Measurements from ENCODE around the gene TGIF2. TPM values are rescaled to one million over a fixed set of nuclear protein-coding genes. Genes with fewer than 3 reads are reported as not detected.
A peak's percentile ranks its signal among the peaks of the same experiment; 100 is the strongest.

The TGIF2 gene
- total and polyA plus RNA-seq, 2 of the 8 experiments (the other 6 are each of a cell fraction or from before 2014, with no cell fraction given), result 49.7 to 76.7 TPM

DNA sequence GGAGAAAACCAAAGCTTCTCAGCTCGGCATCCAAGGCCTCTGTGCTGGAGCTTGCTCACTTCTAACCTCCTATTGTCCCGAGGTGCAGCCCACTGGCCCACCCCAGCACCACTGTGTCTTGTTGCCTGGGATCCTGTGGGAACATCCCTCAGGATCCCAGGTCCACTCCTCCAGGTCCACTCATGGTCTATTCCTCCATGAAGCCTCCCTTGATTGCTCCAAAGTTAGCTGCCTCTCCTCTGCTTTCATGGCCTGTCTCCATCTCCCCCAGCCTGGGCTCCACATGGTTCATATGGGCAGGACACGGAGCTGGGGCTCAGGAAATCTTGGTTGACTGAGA is 58.7 kb downstream of the TGIF2 start:
- H3K36me3 ChIP-seq (ENCODE audit: control insufficient read depth in 2 of 4, insufficient read depth in 4 of 4, low read length in 3 of 4), result no peaks in the 10 kb centered on the region
- H3K79me1 ChIP-seq (ENCODE audit: low read depth, low read length), result no peaks in the 10 kb centered on the region
- no peak overlapping the region; the same call in 1 of the 2 replicates for H2BK5ac ChIP-seq (ENCODE audit: low read depth, low read length)
- POLR2A ChIA-PET (ENCODE audit: partially characterized antibody), result interaction anchor here (0.9 to 1.4 kb wide), 5 partner anchors 16 to 46 kb away, joined by 3 read pairs; no protein-coding TSS in a partner anchor
- H3K4me1 ChIP-seq (replicated peaks in 1 of 4; ENCODE audit: control insufficient read depth in 3 of 4, insufficient read depth in 4 of 4, low read length in 3 of 4), result no peaks in the 10 kb centered on the region; a peak in 2 of 7 replicates
- no peak overlapping the region for H2BK12ac ChIP-seq (ENCODE audit: low read depth, low read length)
- DNase-seq (ENCODE audit: low read depth in 1 of 2, low spot score in 2 of 2) (no peak), FAIRE-seq (no peak)
- H4K91ac ChIP-seq (replicated peaks; ENCODE audit: insufficient read length, low read length), result peak overlapping the region; percentile 20
- H3K18ac ChIP-seq (ENCODE audit: extremely low read depth, low read length), result no peak overlapping the region
- H3K4me2 ChIP-seq (ENCODE audit: insufficient read depth in 1 of 2, low read depth in 2 of 2, low read length in 2 of 2), result no peak overlapping the region
- no peaks in the 10 kb centered on the region for H3K23me2 ChIP-seq (ENCODE audit: low read depth, low read length)
- H3K56ac ChIP-seq (replicated peaks; ENCODE audit: insufficient read length, low read depth, low read length), result no peak overlapping the region
- no peaks in the 10 kb centered on the region for H4K20me1 ChIP-seq (replicated peaks in 1 of 2; ENCODE audit: control insufficient read depth in 1 of 2, insufficient read depth in 2 of 2, low read length in 2 of 2)
- CTCF ChIA-PET (ENCODE audit: partially characterized antibody), result interaction anchor here (0.6 to 9.9 kb wide), 20 partner anchors 9 to 320 kb away, joined by 3 to 92 read pairs (median 5); partner anchors contain the start of genes RAB5IF and SLA2
- no peak overlapping the region for H3K23ac ChIP-seq (ENCODE audit: insufficient read length)
- no peak overlapping the region for H2BK120ac ChIP-seq (replicated peaks; ENCODE audit: low read depth, low read length)
- no peaks in the 10 kb centered on the region for H3K9me3 ChIP-seq (ENCODE audit: insufficient read depth in 2 of 2, low read depth in 1 of 2, low read length in 1 of 2)
- WGBS, 2 experiments (ENCODE audit: extremely low coverage in 1 of 2, insufficient coverage in 1 of 2, insufficient read length in 1 of 2, insufficient replicate concordance in 2 of 2, low coverage in 1 of 2, low lambda C conversion rate in 2 of 2, missing lambda C conversion rate in 1 of 2), result 96% methylated on average over 3 of the region's 3 CpGs; no CpG with 5 or more reads in 1 of the 2 experiments
- H3K14ac ChIP-seq (ENCODE audit: insufficient read length), result no peak overlapping the region
- H3K27ac ChIP-seq (ENCODE audit: low read depth, low read length), result no peak overlapping the region
- no peak overlapping the region for H3K9ac ChIP-seq (replicated peaks in 1 of 4; ENCODE audit: extremely low read depth in 1 of 4, low read depth in 3 of 4, low read length in 3 of 4)
- TF ChIP-seq TBP (IDR thresholded peaks at IDR 0.05; ENCODE audit: low read depth, low read length), result no peak
- no peak overlapping the region for H2BK15ac ChIP-seq (ENCODE audit: low read length)
- no peak overlapping the region for H2AK5ac ChIP-seq (ENCODE audit: low read depth, low read length)
- H3K4ac ChIP-seq (replicated peaks; ENCODE audit: insufficient read length, low read depth, low read length), result peak overlapping the region; percentile 60
- no peaks in the 10 kb centered on the region for H3K27me3 ChIP-seq (replicated peaks in 1 of 4; ENCODE audit: control insufficient read depth in 3 of 4, extremely low read depth in 1 of 4, insufficient read depth in 3 of 4, low read length in 3 of 4)
- H4K5ac ChIP-seq (ENCODE audit: insufficient read length, low read depth, low read length), result no peak overlapping the region
- H3K79me2 ChIP-seq (ENCODE audit: control insufficient read depth in 1 of 2, insufficient read depth in 2 of 2, low read length in 2 of 2), result no peaks in the 10 kb centered on the region
- H4K8ac ChIP-seq (ENCODE audit: extremely low read depth, insufficient read depth, low read length), result no peak overlapping the region
- no peak overlapping the region for H3K4me3 ChIP-seq (ENCODE audit: extremely low read depth in 1 of 4, insufficient read depth in 2 of 4, low read depth in 3 of 4, low read length in 4 of 4)
- H2BK20ac ChIP-seq (ENCODE audit: low read length), result no peak overlapping the region
- no peak overlapping the region for H2AFZ ChIP-seq (ENCODE audit: low read length)
